Measurements from ENCODE around the gene UBE2L3.
"Not testable (repeated sequence)": the region's sequence is repeated elsewhere in the genome, so short reads cannot be mapped to it uniquely, and the experiment has no call there.

The UBE2L3 gene

GRCh38 chr22:21602579-21602978, 35.1 kb downstream of the UBE2L3 start:
- DNase-seq (ENCODE audit: low read depth in 2 of 2): no peak

GRCh38 chr22:21603973-21604372, 36.5 kb downstream of the UBE2L3 start:
- no peak for DNase-seq (ENCODE audit: low read depth in 2 of 2)

GRCh38 chr22:21605887-21606564, 38.5 kb downstream of the UBE2L3 start:
- no peak for DNase-seq (ENCODE audit: low read depth in 2 of 2)

- no peak for DNase-seq (ENCODE audit: low read depth in 2 of 2)
Measured at GRCh38 chr22:21606775-21607174, 39.3 kb downstream of the UBE2L3 start.

GRCh38 chr22:21609556-21610157, 42.1 kb downstream of the UBE2L3 start:
- DNase-seq (ENCODE audit: low read depth in 2 of 2): not testable (repeated sequence)

GRCh38 chr22:21611210-21611977, 43.9 kb downstream of the UBE2L3 start:
- no peak for DNase-seq (ENCODE audit: low read depth in 2 of 2)

GRCh38 chr22:21612858-21613257, 45.3 kb downstream of the UBE2L3 start:
- no peak for DNase-seq (ENCODE audit: low read depth in 2 of 2)

GRCh38 chr22:21613553-21614233, 46.2 kb downstream of the UBE2L3 start:
- DNase-seq (ENCODE audit: low read depth in 2 of 2): no peak

- DNase-seq (ENCODE audit: low read depth in 2 of 2): no peak
Measured at GRCh38 chr22:21615731-21616130, 48.2 kb downstream of the UBE2L3 start.

- not testable (repeated sequence) for DNase-seq (ENCODE audit: low read depth in 2 of 2)
Measured at GRCh38 chr22:21617337-21617736, 49.8 kb downstream of the UBE2L3 start.

- no peak for DNase-seq (ENCODE audit: low read depth in 2 of 2)
Measured at GRCh38 chr22:21621025-21621424, 53.5 kb downstream of the UBE2L3 start.

GRCh38 chr22:21622011-21622918, 54.8 kb downstream of the UBE2L3 start:
- DNase-seq (ENCODE audit: low read depth in 2 of 2): no peak

GRCh38 chr22:21622919-21623647, 55.6 kb downstream of the UBE2L3 start:
- DNase-seq (ENCODE audit: low read depth in 2 of 2): no peak

- DNase-seq (ENCODE audit: low read depth in 2 of 2): no peak
Measured at GRCh38 chr22:21623648-21623970, 56.1 kb downstream of the UBE2L3 start.

- peak; percentile 36 to 65 for DNase-seq (ENCODE audit: low read depth in 2 of 2)
Measured at GRCh38 chr22:21624120-21624879, 56.8 kb downstream of the UBE2L3 start.

GRCh38 chr22:21624880-21625791, 57.6 kb downstream of the UBE2L3 start:
- no peak for DNase-seq (ENCODE audit: low read depth in 2 of 2)

- DNase-seq (ENCODE audit: low read depth in 2 of 2): no peak
Measured at GRCh38 chr22:21626073-21626734, 58.7 kb downstream of the UBE2L3 start.

- DNase-seq (ENCODE audit: low read depth in 2 of 2): no peak
Measured at GRCh38 chr22:21626735-21627469, 59.4 kb downstream of the UBE2L3 start.
